T-helper 1 cell treated with Interleukin-12 subunit alpha and Interleukin-12 subunit beta and Interleukin-4 antibody, amounts not matched to agents 30 ng/mL and 1 ng/mL, for 36 hours (primary cell): ENCODE results near the gene ESPN. TPM values are rescaled to one million over a fixed set of nuclear protein-coding genes. Genes with fewer than 3 reads are reported as not detected.

ENCODE experiments used
- intact Hi-C: fragments of 100-400 bp; cut with micrococcal nuclease; formaldehyde crosslinking; loops from one replicate; pipeline ENCODE4 v1.15.1; 2024
- total RNA-seq: library from RNA; stranded (reverse); gene quantifications from 2 replicates; pipeline ENCODE4 v1.2.3, GENCODE V29; 2022

Gene ESPN
- total RNA-seq, 1 donor from 2014 or later = 1.1 TPM

DNA sequence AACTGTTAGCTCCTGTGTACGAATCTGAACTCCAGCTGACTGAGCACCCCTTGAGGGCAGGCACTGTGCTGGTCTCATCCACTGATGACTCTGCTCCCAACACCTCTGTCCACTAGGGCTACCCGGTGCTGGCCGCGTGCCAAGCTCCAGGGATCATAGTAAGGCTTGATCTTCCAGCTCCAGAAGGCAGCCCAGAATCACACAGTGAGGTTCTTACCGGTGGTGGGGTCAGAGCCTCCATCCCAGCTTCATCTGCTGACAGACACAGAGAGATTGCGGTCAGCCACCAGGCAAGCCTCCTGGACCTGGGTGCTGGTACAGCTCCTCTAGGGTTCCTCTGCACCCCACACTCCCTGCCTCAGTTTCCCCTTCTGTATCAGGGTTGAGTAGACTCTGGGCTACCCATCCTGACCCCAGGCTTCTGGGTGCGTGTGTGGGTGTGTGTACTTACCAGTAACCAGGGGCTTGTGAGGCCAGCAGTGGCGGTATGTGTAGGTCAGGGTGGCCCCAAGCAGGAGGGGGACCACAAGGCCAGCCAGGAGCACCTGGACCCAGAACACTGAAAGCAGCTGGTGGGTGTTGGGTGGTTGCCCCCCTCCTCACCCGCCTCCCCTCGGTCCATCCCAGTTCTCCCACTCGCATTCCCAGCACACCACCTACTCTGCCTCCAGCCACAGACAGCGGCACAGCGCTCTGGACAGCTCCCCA, 38.0 kb downstream of the ESPN start:
- intact Hi-C loops = loop anchor here (5.0 kb wide), 2 partner anchors 140 to 255 kb away; partner anchors contain the start of genes KLHL21 and RNF207

- intact Hi-C loops = loop anchor here (5.0 kb wide), 2 partner anchors 139 to 256 kb away; partner anchors contain the start of genes KLHL21 and RNF207
These were observed 38.5 kb downstream of the ESPN start for GRCh38 chr1:6463120-6463412.

- intact Hi-C loops = loop anchor here (5.0 kb wide), 2 partner anchors 138 to 257 kb away; partner anchors contain the start of genes KLHL21 and RNF207
These were observed 39.9 kb downstream of the ESPN start for GRCh38 chr1:6464514-6464836.

GRCh38 chr1:6464915-6465314, 40.3 kb downstream of the ESPN start:
- intact Hi-C loops = loop anchor here (5.0 kb wide), 2 partner anchors 137 to 258 kb away; partner anchors contain the start of genes KLHL21 and RNF207

GRCh38 chr1:6465461-6466005, 41.0 kb downstream of the ESPN start:
- intact Hi-C loops = loop anchor here (1.0 kb wide), 1 partner anchor 25 kb away; no protein-coding TSS in a partner anchor

DNA sequence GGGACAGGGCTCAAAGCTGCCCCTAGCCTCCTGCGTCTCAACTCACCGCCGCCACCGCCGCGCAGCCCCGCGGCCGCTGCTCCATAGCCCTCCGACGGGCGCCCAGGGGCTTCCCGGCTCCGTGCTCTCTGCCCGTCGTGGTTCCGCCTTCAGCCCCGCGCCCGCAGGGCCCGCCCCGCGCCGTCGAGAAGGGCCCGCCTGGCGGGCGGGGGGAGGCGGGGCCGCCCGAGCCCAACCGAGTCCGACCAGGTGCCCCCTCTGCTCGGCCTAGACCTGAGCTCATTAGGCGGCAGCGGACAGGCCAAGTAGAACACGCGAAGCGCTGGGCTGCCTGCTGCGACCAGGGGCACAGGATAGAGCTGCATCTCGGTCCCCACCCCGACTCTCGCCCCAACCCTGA, 41.4 kb downstream of the ESPN start, which contains the start of gene TNFRSF25:
Gene TNFRSF25 (minus strand): TSS at position 151 of the 400 bp plus-strand sequence. CDS start 66 bp downstream, at position 85.
- intact Hi-C loops = loop anchor here (1.0 kb wide), 1 partner anchor 24 kb away; no protein-coding TSS in a partner anchor

- intact Hi-C loops = loop anchor here (1.0 kb wide), 1 partner anchor 24 kb away; no protein-coding TSS in a partner anchor
These were observed 42.2 kb downstream of the ESPN start for GRCh38 chr1:6466751-6467150.

DNA sequence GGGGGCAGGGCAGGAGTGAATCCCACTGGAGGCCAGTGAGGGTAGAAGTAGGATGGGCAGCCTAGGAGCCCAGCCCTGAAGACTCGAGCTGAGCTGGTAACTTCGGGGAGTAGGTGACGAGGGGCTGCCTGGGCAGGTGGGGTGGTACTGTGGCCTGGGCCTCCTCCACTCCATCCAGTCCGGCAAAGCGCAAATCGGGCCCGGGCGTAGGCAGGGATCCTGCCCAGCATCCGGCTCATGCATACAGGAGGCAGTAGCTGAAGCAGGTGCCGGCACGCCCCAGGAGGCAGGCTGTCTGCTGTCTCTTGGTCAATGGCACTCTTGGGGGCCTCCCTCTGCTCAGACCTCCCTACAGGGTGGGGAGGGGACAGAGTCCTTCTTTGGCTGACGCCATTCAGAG, 42.6 kb downstream of the ESPN start:
- intact Hi-C loops = no loop called here

- intact Hi-C loops = no loop called here
These were observed 43.4 kb downstream of the ESPN start for GRCh38 chr1:6467744-6468688.

DNA sequence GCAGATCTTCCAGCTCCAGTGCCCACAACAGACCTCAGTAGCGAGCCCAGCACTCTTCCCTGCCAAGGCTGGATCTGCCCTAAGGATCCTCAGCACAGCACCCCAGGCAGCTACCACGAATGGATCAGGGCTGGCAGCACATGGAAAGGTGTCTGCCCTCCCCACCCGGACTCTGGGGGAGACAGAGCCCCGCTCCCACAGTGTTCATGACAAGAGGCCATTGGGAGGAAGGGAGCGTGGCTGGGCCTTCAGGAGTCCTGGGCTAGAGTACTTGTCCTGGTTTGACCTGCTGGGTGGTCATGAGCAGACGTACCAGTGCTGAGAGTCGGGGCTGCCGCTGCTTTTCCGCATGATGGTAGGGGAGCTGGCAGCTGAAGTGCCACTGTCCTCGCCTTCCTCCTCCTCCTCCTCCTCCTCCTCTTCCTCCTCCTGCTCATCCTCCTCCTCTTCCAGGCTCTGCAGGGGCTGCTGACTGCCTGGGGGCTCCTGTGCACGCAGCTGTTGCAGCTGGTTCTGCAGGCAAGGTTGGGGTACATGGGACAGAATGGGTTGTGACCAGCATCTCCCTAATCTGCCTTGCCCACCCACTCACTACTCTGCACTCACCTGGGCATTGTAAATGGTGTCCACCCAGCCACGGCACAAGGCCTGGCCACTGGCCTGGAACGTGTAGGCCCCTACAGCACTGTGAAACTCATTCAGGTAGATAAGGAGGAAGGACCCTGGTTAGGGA, 44.3 kb downstream of the ESPN start:
- intact Hi-C loops = no loop called here

- intact Hi-C loops = no loop called here
These were observed 45.8 kb downstream of the ESPN start for GRCh38 chr1:6470132-6471085.

DNA sequence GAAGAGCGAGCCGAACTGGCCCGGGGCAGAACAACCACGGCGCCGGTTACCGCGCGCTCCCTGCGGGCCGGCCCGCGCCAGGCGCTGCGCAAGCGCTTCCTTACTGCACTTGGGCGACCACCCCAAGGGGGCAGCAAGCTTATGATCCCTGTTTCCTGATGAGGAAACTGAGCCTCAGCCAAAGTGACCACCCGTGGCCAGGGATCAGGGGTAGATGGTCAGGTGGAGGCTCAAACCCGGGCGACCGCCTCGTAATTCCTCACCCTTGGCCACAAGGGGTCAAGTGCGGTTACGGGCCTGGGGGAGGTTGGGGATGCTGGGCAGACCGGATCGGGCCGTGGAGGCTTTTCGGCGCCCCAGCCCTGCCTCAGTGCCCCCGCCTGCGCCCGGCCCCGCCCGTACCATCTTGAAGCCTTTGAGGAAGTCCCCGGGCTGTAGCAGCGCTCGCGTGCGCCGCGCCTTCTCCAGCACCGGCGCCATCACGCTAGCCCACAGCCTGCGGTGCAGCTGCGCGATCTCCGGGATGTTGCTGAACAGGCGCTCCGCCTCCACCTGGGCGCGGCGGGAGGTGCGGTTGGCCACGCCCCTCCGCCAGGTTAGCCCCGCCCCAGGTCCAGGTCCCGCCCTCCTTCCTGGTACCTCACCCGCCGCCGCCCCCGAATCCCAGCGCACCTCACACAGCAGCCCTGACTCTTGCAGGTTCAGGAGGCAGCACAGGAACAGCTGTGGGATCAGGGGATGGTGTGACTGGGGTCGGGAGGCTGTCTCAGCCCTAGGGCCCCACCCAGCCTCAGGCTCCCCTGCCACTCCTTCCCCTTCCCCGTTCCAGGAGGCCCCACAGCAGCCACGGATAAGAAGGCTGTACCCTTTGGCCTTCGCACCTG, 46.8 kb downstream of the ESPN start:
- intact Hi-C loops = no loop called here

GRCh38 chr1:6471970-6472368, 47.4 kb downstream of the ESPN start:
- intact Hi-C loops = no loop called here

DNA sequence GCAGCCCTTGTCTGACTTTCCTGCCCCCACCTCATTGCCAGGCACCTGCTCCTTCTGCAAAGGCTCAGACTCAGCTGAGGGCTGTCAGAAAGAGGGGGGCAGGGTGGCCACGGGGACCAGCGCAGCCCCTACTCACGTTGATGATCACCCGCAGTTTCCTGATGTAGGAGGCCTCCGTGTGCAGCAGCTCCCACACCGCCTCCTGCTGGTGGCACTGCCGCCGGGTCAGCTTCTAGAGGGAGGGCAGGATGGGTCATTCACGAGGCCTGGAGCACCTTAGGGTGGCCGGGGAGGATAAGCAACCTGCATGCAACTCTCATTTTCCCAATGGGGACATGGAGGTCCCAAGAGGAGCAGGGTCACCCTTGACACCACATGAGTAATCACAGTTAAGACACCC, 47.8 kb downstream of the ESPN start:
- intact Hi-C loops = no loop called here

- intact Hi-C loops = no loop called here
These were observed 48.6 kb downstream of the ESPN start for GRCh38 chr1:6473156-6473555.

GRCh38 chr1:6473974-6474814, 49.6 kb downstream of the ESPN start:
- intact Hi-C loops = no loop called here

DNA sequence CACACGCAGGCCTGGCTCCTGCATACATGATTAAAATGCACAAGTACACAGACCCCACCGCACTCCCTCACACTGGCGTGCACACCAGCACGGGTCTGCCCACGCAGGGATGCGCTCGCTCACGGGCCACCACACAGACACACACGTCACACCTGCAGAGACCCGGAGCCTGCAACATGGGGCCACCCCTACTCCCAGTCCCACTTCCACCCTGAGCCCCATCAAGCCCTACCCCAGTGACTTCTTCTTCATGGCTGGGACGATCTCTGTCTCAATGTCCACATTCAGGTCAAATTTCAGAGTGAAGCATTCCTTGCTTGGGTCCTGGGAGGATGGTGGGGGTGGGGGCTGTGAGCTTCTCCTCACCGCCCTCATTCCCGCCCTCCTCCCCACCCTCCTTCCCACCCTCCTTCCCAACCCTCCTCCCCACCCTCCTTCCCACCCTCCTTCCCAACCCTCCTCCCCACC, 50.3 kb downstream of the ESPN start:
- intact Hi-C loops = loop anchor here (1.0 to 5.0 kb wide), 4 partner anchors 15 to 228 kb away; no protein-coding TSS in a partner anchor
